CD4-positive, alpha-beta T cell treated with Interleukin-15 for 1 hour (primary cell): Measurements from ENCODE around the gene PAXX.

Experiments
- DNase-seq: peaks from one replicate; pipeline ENCODE4 v3.0.0-alpha.2; 2020

Gene PAXX

GRCh38 chr9:137034039-137034708 lies 42.0 kb downstream of the PAXX start:
- peak; percentile 25 for DNase-seq

GRCh38 chr9:137034709-137035506 lies 42.7 kb downstream of the PAXX start:
- DNase-seq = peak; percentile 87

GRCh38 chr9:137035507-137035834 lies 43.2 kb downstream of the PAXX start:
- DNase-seq = no peak

- DNase-seq = no peak
These were observed 43.7 kb downstream of the PAXX start for GRCh38 chr9:137035937-137036336.

GRCh38 chr9:137037035-137037434 lies 44.8 kb downstream of the PAXX start:
- DNase-seq = no peak

GRCh38 chr9:137037483-137037882 lies 45.3 kb downstream of the PAXX start:
- DNase-seq = no peak

GRCh38 chr9:137038916-137039315 lies 46.7 kb downstream of the PAXX start:
- no peak for DNase-seq

- DNase-seq = no peak
These were observed 47.6 kb downstream of the PAXX start for GRCh38 chr9:137039611-137040366.

- no peak for DNase-seq
These were observed 48.3 kb downstream of the PAXX start for GRCh38 chr9:137040568-137040967.

- DNase-seq = no peak
These were observed 48.9 kb downstream of the PAXX start for GRCh38 chr9:137041124-137041523.

- no peak for DNase-seq
These were observed 50.8 kb downstream of the PAXX start for GRCh38 chr9:137042751-137043727.
